Germinal center (tissue), 1 donor: ENCODE measurements around the gene MYORG.

Experiments
- DNase-seq: peaks from one replicate; pipeline ENCODE4 v3.0.0; 2012; ENCODE audit warnings: mixed read lengths, low spot score

MYORG gene

DNA sequence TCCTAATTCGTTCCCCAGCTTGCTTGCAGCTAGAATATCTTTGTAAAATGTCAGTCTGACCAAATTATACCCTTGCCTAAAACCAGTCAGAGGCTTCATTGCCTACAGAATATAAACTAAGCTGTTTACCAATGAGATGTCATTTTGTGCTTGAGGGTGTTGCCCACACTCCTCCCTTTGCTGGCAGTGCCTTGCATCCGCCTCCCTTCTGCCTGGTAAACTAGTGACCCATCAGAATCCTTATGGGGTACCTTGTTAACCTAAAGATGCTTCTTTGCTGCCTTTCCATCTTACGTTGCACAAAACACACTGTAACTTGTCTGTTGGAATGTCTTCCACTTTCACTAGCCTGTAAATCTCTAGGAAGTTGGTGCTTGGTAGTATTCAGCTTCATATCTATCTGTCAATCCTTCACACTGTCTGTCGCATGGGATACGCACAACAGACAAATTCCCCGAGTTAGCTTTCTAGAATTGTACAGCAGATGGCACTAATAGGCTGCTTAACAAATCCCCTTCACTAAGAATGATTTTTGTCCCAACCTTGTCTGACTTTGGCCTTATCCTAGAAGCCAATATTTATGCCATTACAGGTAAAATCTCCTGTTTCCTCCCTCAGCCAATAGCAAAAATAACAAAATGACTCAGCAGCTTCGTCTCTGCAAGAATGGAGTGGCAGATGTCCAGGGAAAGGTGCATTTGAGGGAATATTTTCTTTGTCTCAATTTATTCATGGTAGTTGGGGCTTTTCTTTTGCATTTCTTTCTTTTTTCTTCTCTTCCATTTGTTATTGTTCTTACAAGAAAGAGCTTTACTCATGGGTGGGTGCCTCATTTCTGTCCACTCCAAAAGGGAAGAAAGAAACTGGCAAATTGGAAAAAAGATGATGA, 44.4 kb downstream of the MYORG start:
- no peak for DNase-seq

DNA sequence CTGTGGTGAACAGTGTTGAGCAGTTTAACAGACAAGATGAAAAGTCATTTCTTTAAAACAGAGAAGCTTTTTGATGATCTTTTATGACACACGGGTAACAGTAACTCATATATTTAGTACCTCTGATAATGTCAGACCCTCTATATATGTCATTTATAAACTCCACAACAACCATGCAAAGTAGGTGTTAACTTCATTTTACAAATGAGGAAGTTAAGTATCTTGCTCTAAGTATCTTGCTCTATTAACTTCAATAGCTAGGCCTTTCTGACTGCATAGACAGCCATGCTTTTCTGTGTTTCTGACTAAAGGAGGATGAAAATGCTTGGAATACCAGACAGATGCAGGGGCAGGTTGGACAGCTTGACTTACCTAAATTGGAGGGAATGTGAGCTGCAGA, 45.5 kb downstream of the MYORG start:
- peak; percentile 40 for DNase-seq

DNA sequence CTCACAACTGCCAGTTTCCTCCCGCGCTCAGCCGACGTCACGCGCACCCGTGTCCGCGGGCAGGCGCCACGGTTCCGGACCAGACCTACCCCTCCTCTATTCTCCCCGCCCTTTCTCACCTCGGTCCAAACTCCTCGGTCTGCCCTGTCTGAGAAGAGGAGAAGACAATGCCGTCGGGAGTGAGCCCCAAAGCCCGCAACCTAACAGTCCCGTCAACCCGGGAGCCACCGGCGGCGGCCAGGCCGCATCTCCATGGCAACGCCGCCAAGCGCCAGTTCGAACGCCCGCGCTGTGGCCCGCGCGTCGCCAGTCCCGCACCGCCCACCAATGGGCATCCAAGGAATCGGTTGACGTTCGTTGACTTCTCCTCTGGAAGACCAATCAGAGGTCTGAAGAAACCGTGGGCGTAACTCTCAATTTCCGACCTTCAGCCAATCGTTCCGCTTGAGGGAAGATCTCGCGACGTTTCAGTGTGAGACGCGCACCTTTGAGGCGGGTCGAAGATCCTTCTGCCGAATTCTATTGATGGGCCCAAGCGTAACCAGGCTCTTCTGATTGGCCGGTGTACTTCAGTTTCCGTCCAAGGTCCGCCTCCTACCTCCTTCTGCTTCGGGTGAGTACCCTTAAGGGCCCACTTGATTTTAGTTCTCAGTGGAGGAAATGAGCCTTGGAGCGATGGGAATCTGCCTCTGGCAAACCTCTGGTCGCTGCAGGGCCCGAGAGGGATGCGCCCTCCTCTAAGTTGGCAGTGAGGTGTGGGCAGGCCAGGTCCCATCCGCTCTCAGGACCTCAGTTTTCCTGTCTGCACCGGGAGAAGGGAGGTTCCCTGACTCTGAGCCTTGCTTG, 47.5 kb downstream of the MYORG start, which contains the start of the genes KIF24 and NUDT2:
KIF24 (minus strand) TSS at position 282 of the 846 bp plus-strand sequence. CDS start 17,922 bp downstream, outside the sequence.
NUDT2 (plus strand) TSS at position 583 of the 846 bp plus-strand sequence. CDS start 9,471 bp downstream, outside the sequence.
- peak; percentile 94 for DNase-seq

DNA sequence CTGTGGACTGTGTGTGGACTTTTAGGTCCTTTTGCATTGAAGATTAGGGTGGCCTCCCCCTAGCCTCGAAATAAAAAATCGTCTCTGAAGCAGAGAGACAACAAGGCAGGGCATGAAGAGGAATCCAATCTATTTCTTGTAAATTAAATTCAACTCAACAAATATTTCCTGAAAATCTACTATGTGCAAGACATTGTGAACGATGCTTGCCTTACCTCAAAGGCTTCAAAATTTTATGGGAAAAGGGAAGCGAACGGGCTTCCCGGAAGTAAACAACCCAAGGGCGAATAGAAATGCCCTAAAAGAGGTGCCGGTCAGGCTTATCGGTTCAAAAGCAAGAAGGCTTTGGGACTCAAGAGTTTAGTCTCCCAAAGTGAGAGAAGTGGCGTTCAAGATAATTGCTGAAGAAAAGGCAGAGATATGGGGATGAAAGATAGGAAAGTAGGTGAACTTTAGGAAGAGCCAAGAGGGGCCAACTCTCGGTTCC, 48.2 kb downstream of the MYORG start:
- DNase-seq: no peak

DNA sequence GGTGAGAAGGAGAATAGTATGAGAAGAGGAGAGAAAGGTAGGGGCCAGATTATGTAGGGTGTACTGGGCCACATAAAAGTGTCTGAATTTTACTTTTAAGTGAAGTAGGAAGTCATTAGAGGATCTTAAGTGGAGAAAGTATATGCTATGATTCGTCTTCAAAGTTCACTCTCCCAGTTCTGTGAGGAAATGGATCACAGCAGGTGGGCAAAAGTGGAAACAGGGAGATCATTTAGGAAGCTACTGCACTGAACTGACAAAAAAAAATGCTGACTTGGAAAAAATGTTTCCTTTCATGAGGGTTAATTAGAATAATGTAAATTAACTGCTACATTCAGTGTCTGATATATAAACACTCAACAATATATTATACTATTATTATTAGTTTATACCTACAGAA, 50.0 kb downstream of the MYORG start:
- no peak for DNase-seq

DNA sequence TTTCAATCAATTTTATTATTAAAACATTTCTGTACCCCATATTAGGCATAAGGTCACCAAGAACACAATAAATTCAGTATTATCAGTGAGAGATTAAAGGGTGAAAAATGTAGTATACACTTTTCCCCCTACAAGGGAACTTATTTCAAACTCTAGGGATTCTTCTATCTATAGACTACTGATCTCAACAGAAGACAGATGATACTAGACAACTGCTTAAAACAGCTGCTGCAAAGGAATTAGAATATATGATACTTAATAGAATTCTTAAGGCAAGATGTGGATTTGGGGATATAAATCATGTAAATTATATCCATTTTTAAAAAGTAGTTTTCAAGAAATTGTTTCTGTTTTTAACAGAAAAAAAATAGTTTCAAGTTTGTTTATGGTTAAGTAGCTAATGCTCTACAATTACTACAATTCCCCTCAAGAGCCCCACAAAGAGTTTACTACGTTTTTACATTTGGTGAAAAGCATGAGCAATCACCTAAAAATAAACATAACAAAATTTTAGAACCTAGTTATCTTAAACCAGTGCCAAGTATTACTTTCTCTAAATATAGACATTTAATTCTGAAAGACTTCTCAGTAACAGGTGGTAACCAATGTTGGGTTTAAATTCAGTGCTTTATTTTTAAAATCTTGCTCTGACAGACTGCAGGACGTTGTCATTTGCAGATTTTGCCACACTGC, 53.7 kb downstream of the MYORG start:
- no peak for DNase-seq

DNA sequence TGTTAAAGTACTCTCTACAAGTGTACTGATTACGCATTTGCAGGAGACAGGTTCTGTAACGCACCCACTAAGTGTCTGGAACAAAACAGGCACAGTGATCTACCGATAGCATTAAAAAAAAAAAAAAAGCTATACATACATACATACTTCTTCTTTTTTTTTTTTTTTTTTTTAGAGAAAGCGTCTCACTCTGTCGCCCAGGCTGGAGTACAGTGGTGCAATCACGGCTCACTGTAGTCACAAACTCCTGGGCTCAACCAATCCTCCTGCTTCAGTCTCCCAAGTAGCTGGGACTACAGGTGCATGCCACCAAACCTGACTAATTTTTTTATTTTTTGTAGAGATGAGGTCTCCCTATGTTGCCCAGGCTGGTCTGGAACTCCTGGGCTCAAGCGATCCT, 55.2 kb downstream of the MYORG start:
- DNase-seq: no peak

DNA sequence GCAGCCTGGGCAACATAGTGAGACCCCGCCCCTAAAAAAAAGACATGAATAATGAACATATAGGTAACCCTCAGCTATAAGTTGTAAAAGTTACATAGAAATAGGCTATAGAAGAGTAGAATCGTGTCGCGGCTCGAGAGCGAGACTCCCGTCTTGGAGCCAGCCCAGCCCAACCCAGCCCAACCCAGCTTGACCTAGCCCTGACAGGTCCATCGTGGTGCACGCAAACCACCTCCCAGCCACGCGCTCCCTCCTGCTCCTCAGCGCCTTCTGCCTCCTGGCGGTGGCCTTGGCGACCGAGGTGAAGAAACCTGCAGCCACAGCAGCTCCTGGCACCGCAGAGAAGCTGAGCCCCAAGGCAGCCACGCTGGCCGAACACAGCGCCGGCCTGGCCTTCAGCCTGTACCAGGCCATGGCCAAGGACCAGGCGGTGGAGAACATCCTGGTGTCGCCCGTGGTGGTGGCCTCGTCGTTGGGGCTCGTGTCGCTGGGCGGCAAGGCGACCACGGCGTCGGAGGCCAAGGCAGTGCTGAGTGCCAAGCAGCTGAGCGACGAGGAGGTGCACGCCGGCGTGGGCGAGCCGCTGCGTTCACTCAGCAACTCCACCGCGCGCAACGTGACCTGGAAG, 58.4 kb downstream of the MYORG start:
- DNase-seq: no peak

DNA sequence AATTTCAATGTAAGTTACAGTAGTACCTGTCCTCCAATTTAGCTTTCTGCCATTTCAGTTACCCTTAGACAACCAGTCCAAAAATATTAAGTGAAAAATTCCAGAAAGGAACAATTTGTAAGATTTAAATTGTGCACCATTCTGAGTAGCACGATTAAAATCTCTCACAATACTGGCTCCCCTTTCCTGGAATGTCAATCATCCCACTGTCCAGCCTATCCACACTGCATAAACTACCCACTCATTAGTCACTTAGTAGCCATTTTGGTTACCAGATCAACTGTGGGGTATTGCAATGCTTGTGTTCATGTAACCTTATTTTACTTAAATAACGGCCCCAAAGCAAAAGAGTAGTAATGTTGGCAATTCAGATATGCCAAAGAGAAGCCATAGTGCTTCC, 59.3 kb downstream of the MYORG start:
- DNase-seq: no peak
